H9 (cell line): Measurements from ENCODE around the gene EED. TPM values are rescaled to one million over a fixed set of nuclear protein-coding genes. Genes with fewer than 3 reads are reported as not detected.
A peak's percentile ranks its signal among the peaks of the same experiment; 100 is the strongest.
"Not testable (repeated sequence)": the region's sequence is repeated elsewhere in the genome, so short reads cannot be mapped to it uniquely, and the experiment has no call there.

Experiments
- DNase-seq: peaks from one replicate; pipeline ENCODE4 v3.0.0-alpha.2; 2017
- H2AFZ ChIP-seq: one replicate; pipeline ENCODE4 v1.6.1; 2013; ENCODE audit warnings: mild to moderate bottlenecking, low read length, control low read depth, moderate library complexity
- H2AK5ac ChIP-seq: 2 replicates; pipeline ENCODE4 v1.6.1; 2013; ENCODE audit warnings: low read length, control low read depth, mixed read lengths; ENCODE audit not compliant: insufficient read length
- H2BK120ac ChIP-seq: one replicate; pipeline ENCODE4 v1.6.1; 2013; ENCODE audit warnings: low read depth, mild to moderate bottlenecking, low read length, control low read depth, inconsistent platforms; ENCODE audit not compliant: poor library complexity, severe bottlenecking
- H2BK12ac ChIP-seq: 2 replicates; pipeline ENCODE4 v1.6.1; 2013; ENCODE audit warnings: low read length, control low read depth, mixed read lengths, low read depth; ENCODE audit not compliant: insufficient read length
- H2BK15ac ChIP-seq: 2 replicates; pipeline ENCODE4 v1.6.1; 2013; ENCODE audit warnings: low read depth, low read length, control low read depth
- H2BK20ac ChIP-seq: one replicate; pipeline ENCODE4 v1.6.1; 2013; ENCODE audit warnings: low read depth, mild to moderate bottlenecking, low read length, control low read depth, inconsistent platforms; ENCODE audit not compliant: poor library complexity, severe bottlenecking
- H2BK5ac ChIP-seq: 2 replicates; pipeline ENCODE4 v1.6.1; 2013; ENCODE audit warnings: low read length, control low read depth, mixed read lengths; ENCODE audit not compliant: insufficient read length
- H3K14ac ChIP-seq: 2 replicates; pipeline ENCODE4 v1.6.1; 2013; ENCODE audit warnings: low read length, control low read depth; ENCODE audit not compliant: insufficient read depth
- H3K18ac ChIP-seq: 2 replicates; pipeline ENCODE4 v1.6.1; 2013; ENCODE audit warnings: low read depth, mild to moderate bottlenecking, mixed read lengths, low read length, control low read depth; ENCODE audit not compliant: insufficient read length
- H3K23ac ChIP-seq: 2 replicates; pipeline ENCODE4 v1.6.1; 2013; ENCODE audit warnings: low read length, control low read depth, mixed read lengths, low read depth; ENCODE audit not compliant: insufficient read length
- H3K23me2 ChIP-seq: 2 replicates; pipeline ENCODE4 v1.6.1; 2013; ENCODE audit warnings: low read depth, mild to moderate bottlenecking, mixed read lengths, low read length, control low read depth; ENCODE audit not compliant: insufficient read length, poor library complexity, severe bottlenecking
- H3K27ac ChIP-seq: 2 replicates; pipeline ENCODE4 v1.5.1; 2013; ENCODE audit warnings: low read length, control low read depth, mixed read lengths, low read depth; ENCODE audit not compliant: insufficient read length
- H3K27me3 ChIP-seq: 2 replicates; pipeline ENCODE4 v1.6.1; 2013; ENCODE audit warnings: low read length, control low read depth, inconsistent platforms; ENCODE audit not compliant: insufficient read depth
- H3K4ac ChIP-seq: 2 replicates; pipeline ENCODE4 v1.6.1; 2013; ENCODE audit warnings: low read depth, mild to moderate bottlenecking, control low read depth, inconsistent platforms, low read length, moderate library complexity
- H3K4me1 ChIP-seq: 2 replicates; pipeline ENCODE4 v1.6.1; 2013; ENCODE audit warnings: low read length, control low read depth, inconsistent platforms; ENCODE audit not compliant: insufficient read depth
- H3K4me2 ChIP-seq: 2 replicates; pipeline ENCODE4 v1.6.1; 2013; ENCODE audit warnings: low read length, control low read depth, mixed read lengths; ENCODE audit not compliant: insufficient read length, insufficient read depth
- H3K56ac ChIP-seq: 2 replicates; pipeline ENCODE4 v1.6.1; 2013; ENCODE audit warnings: low read depth, mild to moderate bottlenecking, mixed read lengths, low read length, control low read depth; ENCODE audit not compliant: insufficient read length
- H3K79me1 ChIP-seq: 2 replicates; pipeline ENCODE4 v1.6.1; 2013; ENCODE audit warnings: low read depth, mild to moderate bottlenecking, moderate library complexity, low read length, control low read depth, inconsistent platforms; ENCODE audit not compliant: insufficient read depth, poor library complexity, severe bottlenecking
- H3K79me2 ChIP-seq: 2 replicates; pipeline ENCODE4 v1.6.1; 2013; ENCODE audit warnings: low read length, control low read depth, inconsistent platforms; ENCODE audit not compliant: insufficient read depth
- H3K9ac ChIP-seq: 2 replicates; pipeline ENCODE4 v1.6.1; 2013; ENCODE audit warnings: low read length, control low read depth, mixed read lengths; ENCODE audit not compliant: insufficient read length; ENCODE audit errors: extremely low read depth
- H3K9me3 ChIP-seq: one replicate; pipeline ENCODE4 v1.6.1; 2013; ENCODE audit warnings: low read depth, low read length, inconsistent platforms; ENCODE audit not compliant: control insufficient read depth
- H3T11ph ChIP-seq: one replicate; pipeline ENCODE4 v1.6.1; 2013; ENCODE audit warnings: mild to moderate bottlenecking, low read length, control low read depth, inconsistent platforms
- H4K20me1 ChIP-seq: one replicate; pipeline ENCODE4 v1.6.1; 2013; ENCODE audit not compliant: control insufficient read depth, insufficient read length, insufficient read depth
- H4K5ac ChIP-seq: 2 replicates; pipeline ENCODE4 v1.6.1; 2013; ENCODE audit warnings: low read depth, mild to moderate bottlenecking, mixed read lengths, low read length, control low read depth; ENCODE audit not compliant: insufficient read length
- H4K8ac ChIP-seq: replicated peaks from 2 replicates; pipeline ENCODE4 v1.6.1; 2013; ENCODE audit warnings: low read length, control low read depth, mixed read lengths, low read depth; ENCODE audit not compliant: insufficient read length
- H4K91ac ChIP-seq: 2 replicates; pipeline ENCODE4 v1.6.1; 2013; ENCODE audit warnings: low read depth, mild to moderate bottlenecking, moderate library complexity, mixed read lengths, low read length, control low read depth; ENCODE audit not compliant: insufficient read length
- H3K27ac Mint-ChIP-seq, 3 experiments: 2 replicates in 2 of 3; 3 replicates in 1 of 3; pipeline ENCODE4 v1.8.0; 2020 to 2021; ENCODE audit warnings: mixed read lengths in 3 of 3, mild to moderate bottlenecking in 1 of 3, moderate library complexity in 1 of 3
- H3K27me3 Mint-ChIP-seq: 2 replicates; pipeline ENCODE4 v1.8.0; 2021; ENCODE audit warnings: low read depth, mild to moderate bottlenecking, moderate library complexity, mixed read lengths
- H3K36me3 Mint-ChIP-seq, 3 experiments: 2 replicates in 2 of 3; 3 replicates in 1 of 3; pipeline ENCODE4 v1.8.0; 2020 to 2021; ENCODE audit warnings: low read depth in 3 of 3, mixed read lengths in 3 of 3; ENCODE audit not compliant: insufficient read depth in 1 of 3
- H3K4me1 Mint-ChIP-seq, 2 experiments: 2 replicates each; pipeline ENCODE4 v1.8.0; 2020; ENCODE audit warnings: mixed read lengths in 2 of 2
- H3K4me3 Mint-ChIP-seq, 2 experiments: 2 replicates in 1 of 2; 3 replicates in 1 of 2; pipeline ENCODE4 v1.8.0; 2020 to 2021; ENCODE audit warnings: mild to moderate bottlenecking in 2 of 2, mixed read lengths in 2 of 2, moderate library complexity in 1 of 2
- H3K9me3 Mint-ChIP-seq, 2 experiments: 2 replicates in 1 of 2; 3 replicates in 1 of 2; pipeline ENCODE4 v1.8.0; 2020; ENCODE audit warnings: mild to moderate bottlenecking in 2 of 2, mixed read lengths in 2 of 2, moderate library complexity in 1 of 2
- CTCF ChIP-seq: fragments of 200-600 bp; sonication (generic); conservative IDR thresholded peaks from 3 replicates; pipeline ENCODE4 v1.8.0; 2021; ENCODE audit warnings: antibody characterized with exemption, mild to moderate bottlenecking
- WGBS: extraction: QIAGEN DNeasy Blood & Tissue Kit; methylation state at CpG from one replicate; pipeline ENCODE4 v1.1.7; 2013; ENCODE audit warnings: missing lambda C conversion rate, low lambda C conversion rate, mixed read lengths; ENCODE audit not compliant: insufficient read length; ENCODE audit errors: extremely low coverage; 5-methylcytosine and 5-hydroxymethylcytosine counted together
- total RNA-seq: library from RNA; stranded (reverse); gene quantifications from 2 replicates; pipeline ENCODE4 v1.2.1, GENCODE V29; 2021

The EED gene
- total RNA-seq, 1 experiment from 2014 or later = 34.1 TPM

- Mint-ChIP-seq H3K4me1 (peaks cover 12 to 14% of the 10 kb centered on the region in 2 experiments), H3K36me3 (peaks cover 5 to 10% (median 9%) of the 10 kb centered on the region in 3 experiments; a peak in 6 of 7 replicates), H3K4me3 (peak overlapping the region; percentile 99 to 100), H3K9me3 (peaks cover 1 to 3% of the 10 kb centered on the region in 2 experiments; a peak in 1 of 5 replicates), H3K27ac (no peak overlapping the region), H3K27me3 (peaks cover 7% of the 10 kb centered on the region)
- no peak overlapping the region for H4K91ac ChIP-seq
- no peak overlapping the region for H3K56ac ChIP-seq
- WGBS = no CpG with 5 or more reads among the region's 2 CpGs
- no peak overlapping the region for H3K18ac ChIP-seq
- no peak overlapping the region for H3T11ph ChIP-seq
- H2BK12ac ChIP-seq = no peak overlapping the region
- no peak overlapping the region for H3K9ac ChIP-seq
- H3K4ac ChIP-seq = no peak overlapping the region
- no peak for DNase-seq
- H2BK5ac ChIP-seq = no peak overlapping the region
- H3K79me2 ChIP-seq = peaks cover 2% of the 10 kb centered on the region; the same call in 1 of the 2 replicates
- H3K27ac ChIP-seq = no peak overlapping the region
- H2BK15ac ChIP-seq = no peak overlapping the region
- no peak overlapping the region for H2AFZ ChIP-seq
- H3K27me3 ChIP-seq = no peaks in the 10 kb centered on the region
- no peak overlapping the region for H2BK120ac ChIP-seq
- H2BK20ac ChIP-seq = no peak overlapping the region
- peak overlapping the region; percentile 88 for H3K4me2 ChIP-seq
- no peak overlapping the region for H3K14ac ChIP-seq
- no peak overlapping the region for H4K8ac ChIP-seq
- no peak overlapping the region for H3K23ac ChIP-seq
- no peaks in the 10 kb centered on the region for H4K20me1 ChIP-seq
- no peak for TF ChIP-seq CTCF
- no peak overlapping the region for H4K5ac ChIP-seq
- no peaks in the 10 kb centered on the region for H3K23me2 ChIP-seq
- H3K9me3 ChIP-seq = no peaks in the 10 kb centered on the region
- no peaks in the 10 kb centered on the region for H3K4me1 ChIP-seq
- no peak overlapping the region for H2AK5ac ChIP-seq
- no peaks in the 10 kb centered on the region for H3K79me1 ChIP-seq
Observed at GRCh38 chr11:86303257-86303656, 58.7 kb downstream of the EED start.

- H3K4me3 Mint-ChIP-seq, H2AFZ ChIP-seq, H2BK12ac ChIP-seq: not testable (repeated sequence)
Observed at GRCh38 chr11:86308710-86309109, 64.2 kb downstream of the EED start.

More at GRCh38 chr11:86308710-86309109, 64.2 kb downstream of the EED start:
- DNase-seq, H3K4ac ChIP-seq, H3K27me3 ChIP-seq, H2BK20ac ChIP-seq, H3K27me3 Mint-ChIP-seq, H3K27ac Mint-ChIP-seq, H3K18ac ChIP-seq, H3K4me1 ChIP-seq, H4K8ac ChIP-seq, H3K56ac ChIP-seq, H3K9me3 ChIP-seq, H3K4me2 ChIP-seq, H3K23me2 ChIP-seq, H3K9ac ChIP-seq, H3K9me3 Mint-ChIP-seq, H4K20me1 ChIP-seq, H3K23ac ChIP-seq, H4K91ac ChIP-seq, H2BK5ac ChIP-seq, H3K79me2 ChIP-seq, H2BK120ac ChIP-seq, H3K79me1 ChIP-seq, H4K5ac ChIP-seq, H3K27ac ChIP-seq, H2AK5ac ChIP-seq, H3T11ph ChIP-seq, H2BK15ac ChIP-seq, H3K14ac ChIP-seq: not testable (repeated sequence)
- H3K36me3 Mint-ChIP-seq = peaks cover 13 to 31% (median 26%) of the 10 kb centered on the region in 3 experiments; a peak in 6 of 7 replicates
- no CpG with 5 or more reads among the region's 4 CpGs for WGBS
- peaks cover 6 to 15% of the 10 kb centered on the region in 2 experiments; a peak in 3 of 4 replicates for H3K4me1 Mint-ChIP-seq
